HepG2 (cell line): Measurements from ENCODE around the gene STAT5A. TPM values are rescaled to one million over a fixed set of nuclear protein-coding genes. Genes with fewer than 3 reads are reported as not detected.

Experiments
- CEBPB ChIP-seq: IDR thresholded peaks from 2 replicates; pipeline ENCODE4 v1.6.1; 2011; ENCODE audit warnings: low read depth, low read length, improper control_type of control experiment, borderline replicate concordance
- JUN ChIP-seq: sonication (generic); formaldehyde crosslinking; IDR thresholded peaks from 2 replicates; pipeline ENCODE4 v1.4.0; 2020; ENCODE audit warnings: mild to moderate bottlenecking, missing genetic modification reagents
- KDM2A ChIP-seq: sonication (generic); formaldehyde crosslinking; IDR thresholded peaks from 2 replicates; pipeline ENCODE4 v1.4.0; 2020; ENCODE audit warnings: low read depth, missing genetic modification reagents, borderline replicate concordance
- MAFF ChIP-seq: IDR thresholded peaks from 2 replicates; pipeline ENCODE4 v1.6.1; 2011; ENCODE audit warnings: low read depth, low read length, improper control_type of control experiment
- POLR2A ChIP-seq, 2 experiments: IDR thresholded peaks; 2 replicates each; pipeline ENCODE4 v1.6.1; 2011; ENCODE audit warnings: low read depth in 2 of 2, low read length in 2 of 2, mild to moderate bottlenecking in 1 of 2, moderate library complexity in 1 of 2; ENCODE audit not compliant: insufficient read depth in 1 of 2
- PRDM15 ChIP-seq: sonication (generic); formaldehyde crosslinking; IDR thresholded peaks from 2 replicates; pipeline ENCODE4 v1.4.0; 2020; ENCODE audit warnings: missing genetic modification reagents
- SAFB2 ChIP-seq: sonication (generic); formaldehyde crosslinking; IDR thresholded peaks from 2 replicates; pipeline ENCODE4 v1.5.1; 2020; ENCODE audit warnings: missing genetic modification reagents, low read depth, mild to moderate bottlenecking, borderline replicate concordance
- SALL2 ChIP-seq: sonication (generic); formaldehyde crosslinking; IDR thresholded peaks from 2 replicates; pipeline ENCODE4 v1.8.1; 2023; ENCODE audit warnings: mild to moderate bottlenecking, missing genetic modification reagents, inconsistent platforms
- SMAD1 ChIP-seq: sonication (generic); formaldehyde crosslinking; IDR thresholded peaks from 2 replicates; pipeline ENCODE4 v1.4.0; 2020; ENCODE audit warnings: missing genetic modification reagents, low read depth, mild to moderate bottlenecking, borderline replicate concordance
- ZFP36L2 ChIP-seq: sonication (generic); formaldehyde crosslinking; IDR thresholded peaks from 2 replicates; pipeline ENCODE4 v1.4.0; 2020; ENCODE audit warnings: missing genetic modification reagents
- ZFP37 ChIP-seq: sonication (generic); formaldehyde crosslinking; IDR thresholded peaks from 2 replicates; pipeline ENCODE4 v1.4.0; 2020; ENCODE audit warnings: missing genetic modification reagents, borderline replicate concordance
- ZNF501 ChIP-seq: sonication (generic); formaldehyde crosslinking; IDR thresholded peaks from 2 replicates; pipeline ENCODE4 v1.5.1; 2020; ENCODE audit warnings: mild to moderate bottlenecking, moderate library complexity, missing genetic modification reagents
- ZNF550 ChIP-seq: sonication (generic); formaldehyde crosslinking; IDR thresholded peaks from 2 replicates; pipeline ENCODE4 v1.4.0; 2020; ENCODE audit warnings: mild to moderate bottlenecking, missing genetic modification reagents, borderline replicate concordance
- ZNF660 ChIP-seq: sonication (generic); formaldehyde crosslinking; IDR thresholded peaks from 2 replicates; pipeline ENCODE4 v1.5.1; 2020; ENCODE audit warnings: mild to moderate bottlenecking, low read depth, missing genetic modification reagents, borderline replicate concordance
- ZNF704 ChIP-seq: sonication (generic); formaldehyde crosslinking; IDR thresholded peaks from 2 replicates; pipeline ENCODE4 v1.8.1; 2023; ENCODE audit warnings: mild to moderate bottlenecking, inconsistent platforms, moderate library complexity, missing genetic modification reagents, borderline replicate concordance
- ZNF768 ChIP-seq: sonication (generic); formaldehyde crosslinking; IDR thresholded peaks from 2 replicates; pipeline ENCODE4 v1.4.0; 2020; ENCODE audit warnings: missing genetic modification reagents
- ZSCAN20 ChIP-seq: sonication (generic); formaldehyde crosslinking; IDR thresholded peaks from 2 replicates; pipeline ENCODE4 v1.4.0; 2020; ENCODE audit warnings: missing genetic modification reagents, mild to moderate bottlenecking, borderline replicate concordance
- ZSCAN29 ChIP-seq: sonication (generic); formaldehyde crosslinking; conservative IDR thresholded peaks from 2 replicates; pipeline ENCODE4 v1.4.0; 2020; ENCODE audit warnings: mild to moderate bottlenecking, missing genetic modification reagents
- polyA plus RNA-seq, 8 experiments: library from polyadenylated mRNA; depleted of rRNA in 3 of 8; stranded (reverse) in 7 of 8; unstranded in 1 of 8; fragments of >200 nt; fragmentation: Illumina TruSeq in 4 of 8; extraction: Trizol in 4 of 8; gene quantifications; 2 replicates each; pipeline versions ENCODE4 v1.2.1 to v1.2.3, GENCODE V29; 2011 to 2016; ENCODE audit warnings: low read depth in 4 of 8, missing spikeins in 1 of 8, mixed read lengths in 1 of 8; ENCODE audit not compliant: insufficient read depth in 1 of 8
- total RNA-seq, 5 experiments: library from RNA; depleted of rRNA; stranded (reverse); fragments of >200 nt; fragmentation: Illumina TruSeq; extraction: Trizol; gene quantifications; 2 replicates each; pipeline ENCODE4 v1.2.3, GENCODE V29; 2016; ENCODE audit warnings: low read depth in 1 of 5
- TF ChIP-seq, protein P1 (sequence below): IDR thresholded peaks from 2 replicates; pipeline ENCODE4 v1.6.1; 2018; ENCODE audit warnings: missing genetic modification reagents, mild to moderate bottlenecking, missing compliant biosample characterization
- TF ChIP-seq, protein P2 (sequence below): sonication (generic); formaldehyde crosslinking; IDR thresholded peaks from 2 replicates; pipeline ENCODE4 v1.5.0; 2020; ENCODE audit warnings: mild to moderate bottlenecking, missing genetic modification reagents

The STAT5A gene
- total and polyA plus RNA-seq, 2 of the 13 experiments (the other 11 are each of a cell fraction or from before 2014, with no cell fraction given), result 1.4 to 4.1 TPM

- no peak for TF ChIP-seq PRDM15 (CRISPR knock-in tag)
- no peak; the same call in 1 of the 2 replicates for TF ChIP-seq SALL2
- TF ChIP-seq, protein P1, sequence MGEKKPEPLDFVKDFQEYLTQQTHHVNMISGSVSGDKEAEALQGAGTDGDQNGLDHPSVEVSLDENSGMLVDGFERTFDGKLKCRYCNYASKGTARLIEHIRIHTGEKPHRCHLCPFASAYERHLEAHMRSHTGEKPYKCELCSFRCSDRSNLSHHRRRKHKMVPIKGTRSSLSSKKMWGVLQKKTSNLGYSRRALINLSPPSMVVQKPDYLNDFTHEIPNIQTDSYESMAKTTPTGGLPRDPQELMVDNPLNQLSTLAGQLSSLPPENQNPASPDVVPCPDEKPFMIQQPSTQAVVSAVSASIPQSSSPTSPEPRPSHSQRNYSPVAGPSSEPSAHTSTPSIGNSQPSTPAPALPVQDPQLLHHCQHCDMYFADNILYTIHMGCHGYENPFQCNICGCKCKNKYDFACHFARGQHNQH (CRISPR knock-in tag), result peak; percentile 78
- no peak for TF ChIP-seq ZSCAN20 (CRISPR knock-in tag)
- TF ChIP-seq KDM2A (CRISPR knock-in tag), result peak; percentile 94
- peak; percentile 38; the same call in 1 of the 2 replicates for TF ChIP-seq SMAD1
- TF ChIP-seq ZNF704 (CRISPR knock-in tag), result no peak
- no peak for TF ChIP-seq SAFB2 (CRISPR knock-in tag)
- peak; percentile 62; the same call in 1 of the 2 replicates for TF ChIP-seq ZFP36L2 (CRISPR knock-in tag)
- no peak for TF ChIP-seq CEBPB
- TF ChIP-seq POLR2A (IDR thresholded peaks at IDR 0.05; ENCODE audit: insufficient read depth in 1 of 2, low read depth in 2 of 2, low read length in 2 of 2), result no peak
- TF ChIP-seq ZNF501 (CRISPR knock-in tag), result no peak
- TF ChIP-seq ZNF550 (CRISPR knock-in tag), result no peak
- TF ChIP-seq ZNF768 (CRISPR knock-in tag), result 0 out of 2 replicates have a peak, but pooled peaks have one; percentile 17
- no peak for TF ChIP-seq MAFF
- TF ChIP-seq, protein P2, sequence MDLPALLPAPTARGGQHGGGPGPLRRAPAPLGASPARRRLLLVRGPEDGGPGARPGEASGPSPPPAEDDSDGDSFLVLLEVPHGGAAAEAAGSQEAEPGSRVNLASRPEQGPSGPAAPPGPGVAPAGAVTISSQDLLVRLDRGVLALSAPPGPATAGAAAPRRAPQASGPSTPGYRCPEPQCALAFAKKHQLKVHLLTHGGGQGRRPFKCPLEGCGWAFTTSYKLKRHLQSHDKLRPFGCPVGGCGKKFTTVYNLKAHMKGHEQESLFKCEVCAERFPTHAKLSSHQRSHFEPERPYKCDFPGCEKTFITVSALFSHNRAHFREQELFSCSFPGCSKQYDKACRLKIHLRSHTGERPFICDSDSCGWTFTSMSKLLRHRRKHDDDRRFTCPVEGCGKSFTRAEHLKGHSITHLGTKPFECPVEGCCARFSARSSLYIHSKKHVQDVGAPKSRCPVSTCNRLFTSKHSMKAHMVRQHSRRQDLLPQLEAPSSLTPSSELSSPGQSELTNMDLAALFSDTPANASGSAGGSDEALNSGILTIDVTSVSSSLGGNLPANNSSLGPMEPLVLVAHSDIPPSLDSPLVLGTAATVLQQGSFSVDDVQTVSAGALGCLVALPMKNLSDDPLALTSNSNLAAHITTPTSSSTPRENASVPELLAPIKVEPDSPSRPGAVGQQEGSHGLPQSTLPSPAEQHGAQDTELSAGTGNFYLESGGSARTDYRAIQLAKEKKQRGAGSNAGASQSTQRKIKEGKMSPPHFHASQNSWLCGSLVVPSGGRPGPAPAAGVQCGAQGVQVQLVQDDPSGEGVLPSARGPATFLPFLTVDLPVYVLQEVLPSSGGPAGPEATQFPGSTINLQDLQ, result no peak
- TF ChIP-seq ZNF660 (CRISPR knock-in tag), result no peak
- TF ChIP-seq ZSCAN29 (CRISPR knock-in tag), result no peak
- no peak for TF ChIP-seq JUN (CRISPR knock-in tag)
- TF ChIP-seq ZFP37, result 0 out of 2 replicates have a peak, but pooled peaks have one; percentile 29
These were observed 34.3 kb downstream of the STAT5A start (continued) for GRCh38 chr17:42322382-42323267.
